ENCODE results near the gene RBMX2. TPM values are rescaled to one million over a fixed set of nuclear protein-coding genes. Genes with fewer than 3 reads are reported as not detected.
"Not testable (repeated sequence)": the region's sequence is repeated elsewhere in the genome, so short reads cannot be mapped to it uniquely, and the experiment has no call there.

RBMX2 gene, protein sequence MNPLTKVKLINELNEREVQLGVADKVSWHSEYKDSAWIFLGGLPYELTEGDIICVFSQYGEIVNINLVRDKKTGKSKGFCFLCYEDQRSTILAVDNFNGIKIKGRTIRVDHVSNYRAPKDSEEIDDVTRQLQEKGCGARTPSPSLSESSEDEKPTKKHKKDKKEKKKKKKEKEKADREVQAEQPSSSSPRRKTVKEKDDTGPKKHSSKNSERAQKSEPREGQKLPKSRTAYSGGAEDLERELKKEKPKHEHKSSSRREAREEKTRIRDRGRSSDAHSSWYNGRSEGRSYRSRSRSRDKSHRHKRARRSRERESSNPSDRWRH
- total RNA-seq (10 to 100 TPM; 12.6 to 14.6 (median 14.0) TPM), polyA plus RNA-seq (13.1 TPM)
- long read RNA-seq, donor 1, partial matches to known transcripts: 5 of 11 reads
- long read RNA-seq, donor 1, other reads (novel, unspliced or antisense): 2 of 11 reads
- long read RNA-seq, donor 2, transcript RBMX2-201 (6 exons, 1,528 nt): major isoform, 6 of 7 reads
- long read RNA-seq, donor 2, partial matches to known transcripts: 0 of 7 reads
- long read RNA-seq, donor 2, other reads (novel, unspliced or antisense): 0 of 7 reads
- long read RNA-seq, donor 3, partial matches to known transcripts: 3 of 6 reads
- long read RNA-seq, donor 3, other reads (novel, unspliced or antisense): 0 of 6 reads
- long read RNA-seq, donor 4, transcript RBMX2-201 (6 exons, 1,528 nt): major isoform, 5 of 7 reads
- long read RNA-seq, donor 4, partial matches to known transcripts: 1 of 7 reads
- long read RNA-seq, donor 4, other reads (novel, unspliced or antisense): 0 of 7 reads

GRCh38 chrX:130401415-130402207, at the start of gene RBMX2:
Gene RBMX2 (plus strand): TSS chrX:130401987. CDS start chrX:130402033, 46 bp downstream.
- intact Hi-C loops (cut with DNase I): no loop called here
- H3K27ac ChIP-seq (ENCODE audit: low read length): peak within 1 kb of the TSS; percentile 96
- ATAC-seq: peak; percentile 98 to 99
- no peaks in the 10 kb centered on the region for H3K9me3 ChIP-seq (ENCODE audit: control insufficient read depth, low read length)
- H3K27me3 ChIP-seq (ENCODE audit: control insufficient read depth, insufficient read depth): no peaks in the 10 kb centered on the region
- DNase-seq: peak; percentile 77 to 91 (median 91)
- WGBS: under 1% methylated on average over 45 of the region's 47 CpGs
- no peaks in the 10 kb centered on the region for H3K4me1 ChIP-seq (ENCODE audit: control insufficient read depth, insufficient read depth, low read length)
- peak within 1 kb of the TSS; percentile 93 for H3K4me3 ChIP-seq (ENCODE audit: low read length)

GRCh38 chrX:130352050-130352449, 49.7 kb upstream of the RBMX2 start:
- ATAC-seq; intact Hi-C loops (cut with DNase I): not testable (repeated sequence)

DNA sequence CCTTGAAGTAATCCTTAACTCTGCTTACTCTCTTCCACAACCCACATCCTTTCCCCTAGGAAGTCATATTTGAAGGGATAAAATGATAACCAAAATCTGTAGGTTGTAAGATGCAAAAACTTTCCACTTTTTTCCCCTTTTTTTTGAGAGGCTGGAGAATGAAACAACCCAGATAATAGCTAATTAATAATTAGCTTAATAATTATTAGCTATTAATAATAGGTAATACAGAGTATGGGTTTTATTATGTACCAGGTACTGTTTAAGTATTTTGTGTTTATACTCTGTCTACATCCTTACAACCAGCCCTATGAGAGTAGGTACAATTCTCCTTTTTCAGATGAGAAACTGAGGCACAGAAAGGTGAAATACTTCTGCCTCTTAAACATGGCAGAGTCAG, 25.7 kb upstream of the RBMX2 start:
- ATAC-seq (no peak), DNase-seq (no peak)
- no peaks in the 10 kb centered on the region for H3K4me1 ChIP-seq (ENCODE audit: control insufficient read depth, insufficient read depth, low read length)
- H3K27ac ChIP-seq (ENCODE audit: low read length): no peak overlapping the region
- no peak overlapping the region for H3K4me3 ChIP-seq (ENCODE audit: low read length)
- no peaks in the 10 kb centered on the region for H3K9me3 ChIP-seq (ENCODE audit: control insufficient read depth, low read length)
- intact Hi-C loops (cut with DNase I): no loop called here
- no peaks in the 10 kb centered on the region for H3K27me3 ChIP-seq (ENCODE audit: control insufficient read depth, insufficient read depth)

More at GRCh38 chrX:130352050-130352449, 49.7 kb upstream of the RBMX2 start:
- not testable (repeated sequence) for H3K27ac ChIP-seq (ENCODE audit: low read length); H3K27me3 ChIP-seq (ENCODE audit: control insufficient read depth, insufficient read depth); H3K4me3 ChIP-seq (ENCODE audit: low read length); DNase-seq; H3K4me1 ChIP-seq (ENCODE audit: control insufficient read depth, insufficient read depth, low read length); H3K9me3 ChIP-seq (ENCODE audit: control insufficient read depth, low read length)
- WGBS: 97% methylated on average over 1 of the region's 1 CpG

- H3K4me1 ChIP-seq (ENCODE audit: control insufficient read depth, insufficient read depth, low read length): no peaks in the 10 kb centered on the region
- H3K27me3 ChIP-seq (ENCODE audit: control insufficient read depth, insufficient read depth): no peaks in the 10 kb centered on the region
- no peak overlapping the region for H3K27ac ChIP-seq (ENCODE audit: low read length)
- no peak overlapping the region for H3K4me3 ChIP-seq (ENCODE audit: low read length)
- WGBS: 33% methylated on average over 5 of the region's 5 CpGs
- intact Hi-C loops (cut with DNase I): no loop called here
- no peaks in the 10 kb centered on the region for H3K9me3 ChIP-seq (ENCODE audit: control insufficient read depth, low read length)
- ATAC-seq (no peak), DNase-seq (no peak)
Observed at GRCh38 chrX:130378024-130378669, 23.6 kb upstream of the RBMX2 start.

DNA sequence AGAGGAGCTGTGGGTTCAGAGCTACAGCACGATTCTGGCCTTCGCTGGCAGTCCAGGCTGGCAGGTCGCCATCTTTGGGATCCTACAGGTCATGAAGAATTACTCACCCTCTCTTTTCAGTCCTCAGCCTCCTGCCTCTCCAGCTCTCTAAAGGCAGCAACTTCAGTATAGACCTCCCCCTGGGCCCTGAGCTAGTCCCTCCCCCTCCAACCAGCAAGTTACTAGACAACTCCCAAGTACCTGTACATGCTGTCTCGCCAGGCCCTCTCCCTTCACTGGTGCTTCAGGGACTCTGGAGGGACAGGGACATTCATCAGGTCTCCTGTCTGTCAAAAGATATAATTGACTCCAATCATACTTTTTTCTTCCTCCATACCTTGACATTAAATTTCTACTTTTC, 16.3 kb upstream of the RBMX2 start, which contains the start of gene GPR119:
TSS of gene GPR119 (minus strand) at position 155 of the 400 bp plus-strand sequence. CDS start 227 bp downstream, outside the sequence.
- Histone ChIP-seq H3K4me3 (ENCODE audit: low read length) (no peak within 1 kb of the TSS), H3K27me3 (ENCODE audit: control insufficient read depth, insufficient read depth) (no peaks in the 10 kb centered on the region), H3K27ac (ENCODE audit: low read length) (no peak within 1 kb of the TSS), H3K4me1 (ENCODE audit: control insufficient read depth, insufficient read depth, low read length) (no peaks in the 10 kb centered on the region), H3K9me3 (ENCODE audit: control insufficient read depth, low read length) (no peaks in the 10 kb centered on the region)
- ATAC-seq: no peak
- WGBS: 77% methylated on average over 4 of the region's 4 CpGs
- intact Hi-C loops (cut with DNase I): no loop called here
- DNase-seq: no peak

GRCh38 chrX:130386408-130386808, 15.4 kb upstream of the RBMX2 start:
- WGBS: 60% methylated on average over 5 of the region's 5 CpGs
- H3K27ac ChIP-seq (ENCODE audit: low read length): no peak overlapping the region
- DNase-seq (no peak), ATAC-seq (no peak)
- intact Hi-C loops (cut with DNase I): no loop called here
- no peaks in the 10 kb centered on the region for H3K9me3 ChIP-seq (ENCODE audit: control insufficient read depth, low read length)
- no peaks in the 10 kb centered on the region for H3K27me3 ChIP-seq (ENCODE audit: control insufficient read depth, insufficient read depth)
- no peaks in the 10 kb centered on the region for H3K4me1 ChIP-seq (ENCODE audit: control insufficient read depth, insufficient read depth, low read length)
- H3K4me3 ChIP-seq (ENCODE audit: low read length): no peak overlapping the region

GRCh38 chrX:130393451-130394074, 8.2 kb upstream of the RBMX2 start:
- intact Hi-C loops (cut with DNase I): loop anchor here in 3 of 4 donors (5.0 to 10.0 kb wide), 2 partner anchors 521 to 524 kb away; no protein-coding TSS in a partner anchor
- no peak overlapping the region for H3K4me3 ChIP-seq (ENCODE audit: low read length)
- H3K4me1 ChIP-seq (ENCODE audit: control insufficient read depth, insufficient read depth, low read length): no peaks in the 10 kb centered on the region
- H3K9me3 ChIP-seq (ENCODE audit: control insufficient read depth, low read length): no peaks in the 10 kb centered on the region
- peak in 1 of 2 donors; percentile 39 for ATAC-seq
- DNase-seq: peak; percentile 30 to 60 (median 57)
- WGBS: 37% methylated on average over 5 of the region's 5 CpGs
- H3K27ac ChIP-seq (ENCODE audit: low read length): no peak overlapping the region
- H3K27me3 ChIP-seq (ENCODE audit: control insufficient read depth, insufficient read depth): no peaks in the 10 kb centered on the region

- ATAC-seq (no peak), DNase-seq (no peak)
- no peaks in the 10 kb centered on the region for H3K4me1 ChIP-seq (ENCODE audit: control insufficient read depth, insufficient read depth, low read length)
- H3K4me3 ChIP-seq (ENCODE audit: low read length): no peak overlapping the region
- no peak overlapping the region for H3K27ac ChIP-seq (ENCODE audit: low read length)
- no peaks in the 10 kb centered on the region for H3K27me3 ChIP-seq (ENCODE audit: control insufficient read depth, insufficient read depth)
- 64% methylated on average over 7 of the region's 7 CpGs for WGBS
- intact Hi-C loops (cut with DNase I): loop anchor here in 2 of 4 donors (10.0 kb wide), 1 partner anchor 519 kb away; no protein-coding TSS in a partner anchor
- H3K9me3 ChIP-seq (ENCODE audit: control insufficient read depth, low read length): no peaks in the 10 kb centered on the region
Observed at GRCh38 chrX:130395341-130395740, 6.4 kb upstream of the RBMX2 start.

- intact Hi-C loops (cut with DNase I): no loop called here
- DNase-seq (no peak), ATAC-seq (no peak)
- Histone ChIP-seq H3K4me1 (ENCODE audit: control insufficient read depth, insufficient read depth, low read length) (no peaks in the 10 kb centered on the region), H3K27ac (ENCODE audit: low read length) (peak overlapping the region; percentile 96), H3K9me3 (ENCODE audit: control insufficient read depth, low read length) (no peaks in the 10 kb centered on the region), H3K27me3 (ENCODE audit: control insufficient read depth, insufficient read depth) (no peaks in the 10 kb centered on the region), H3K4me3 (ENCODE audit: low read length) (peak overlapping the region; percentile 93)
- WGBS: under 1% methylated on average over 13 of the region's 13 CpGs
Observed at GRCh38 chrX:130402208-130402684, 459 bp downstream of the RBMX2 start.

DNA sequence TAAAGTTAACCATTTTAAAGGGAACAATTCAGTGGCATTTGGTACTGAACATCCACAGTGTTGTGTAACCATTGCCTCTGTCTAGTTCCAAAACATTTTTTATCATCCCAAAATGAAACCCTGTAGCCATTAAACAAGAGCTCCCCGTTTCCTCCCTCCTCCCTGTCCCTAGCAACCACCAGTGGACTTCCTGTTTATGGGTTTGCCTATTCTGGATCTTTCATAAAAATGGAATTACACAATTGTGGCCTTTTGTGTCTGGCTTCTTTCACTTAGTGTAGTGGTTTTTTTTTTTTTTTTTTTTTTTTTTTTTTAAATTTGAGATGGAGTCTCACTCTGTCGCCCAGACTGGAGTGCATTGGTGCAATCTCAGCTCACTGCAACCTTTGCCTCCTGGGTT, 11.6 kb downstream of the RBMX2 start:
- ATAC-seq (peak; percentile 59 to 64), DNase-seq (peak in 1 of 3 donors; percentile 20)
- H3K4me1 ChIP-seq (ENCODE audit: control insufficient read depth, insufficient read depth, low read length): no peaks in the 10 kb centered on the region
- H3K4me3 ChIP-seq (ENCODE audit: low read length): no peak overlapping the region
- 34% methylated on average over 2 of the region's 2 CpGs for WGBS
- H3K27ac ChIP-seq (ENCODE audit: low read length): no peak overlapping the region
- intact Hi-C loops (cut with DNase I): no loop called here
- no peaks in the 10 kb centered on the region for H3K9me3 ChIP-seq (ENCODE audit: control insufficient read depth, low read length)
- no peaks in the 10 kb centered on the region for H3K27me3 ChIP-seq (ENCODE audit: control insufficient read depth, insufficient read depth)
